ENCODE measurements around the gene SLC45A2. TPM values are rescaled to one million over a fixed set of nuclear protein-coding genes. Genes with fewer than 3 reads are reported as not detected.

SLC45A2 gene
- total and polyA plus RNA-seq, 9 of the 15 experiments (the other 6 are each of a cell fraction or from before 2014, with no cell fraction given): 0.03 to 0.29 (median 0.14) TPM; not detected in 4

DNA sequence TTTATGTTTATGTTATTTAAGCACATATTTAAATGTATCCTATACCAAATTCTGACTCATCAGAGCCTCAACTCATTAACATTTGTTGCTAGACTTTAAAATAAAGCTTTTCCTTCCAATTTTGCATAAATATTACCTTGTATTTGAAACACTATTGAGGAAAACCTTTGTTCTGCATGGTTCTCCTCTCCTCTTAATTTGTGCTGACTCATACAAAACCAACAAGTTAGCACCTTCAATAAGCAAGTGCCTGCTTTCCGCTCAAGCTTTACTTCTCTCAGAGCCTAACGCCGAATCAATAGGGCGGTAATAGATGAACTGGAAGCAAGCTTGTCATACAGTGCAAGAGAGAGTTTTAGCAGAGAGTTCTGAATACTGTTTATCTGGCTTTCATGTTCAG lies 15.5 kb upstream of the SLC45A2 start:
- H3K4me3 ChIP-seq: no peak overlapping the region
- H3K4me2 ChIP-seq (ENCODE audit: insufficient read depth, low read length): no peak overlapping the region
- no peaks in the 10 kb centered on the region for H3K4me1 ChIP-seq (replicated peaks in 1 of 2; ENCODE audit: control insufficient read depth in 2 of 2, insufficient read depth in 2 of 2, low read length in 2 of 2)
- intact Hi-C loops (cut with micrococcal nuclease) (loop anchor here (5.0 kb wide), 1 partner anchor 452 kb away; no protein-coding TSS in a partner anchor), in situ Hi-C loops (cut with MboI) (loop anchor here (10.0 kb wide), 1 partner anchor 445 kb away; no protein-coding TSS in a partner anchor)
- H3K9ac ChIP-seq (ENCODE audit: insufficient read depth in 1 of 2, low read depth in 2 of 2, low read length in 2 of 2): no peak overlapping the region
- BruUV-seq (replicated peaks): no TSS peak
- H2AFZ ChIP-seq (ENCODE audit: low read depth, low read length): no peak overlapping the region
- FAIRE-seq (no peak), ATAC-seq (no peak), DNase-seq (ENCODE audit: extremely low read depth in 1 of 4, low spot score in 3 of 4) (no peak)
- H3K27ac ChIP-seq (ENCODE audit: extremely low read depth, low read depth, low read length): no peak overlapping the region
- no peaks in the 10 kb centered on the region for H3K9me3 ChIP-seq (replicated peaks; ENCODE audit: control insufficient read depth, insufficient read depth, low read depth, low read length)
- H3K9me1 ChIP-seq (ENCODE audit: control insufficient read depth, insufficient read depth, low read length): no peaks in the 10 kb centered on the region
- H4K20me1 ChIP-seq (replicated peaks; ENCODE audit: control insufficient read depth, insufficient read depth, low read length): no peaks in the 10 kb centered on the region
- WGBS (ENCODE audit: insufficient coverage, low coverage, missing lambda C conversion rate): 81% methylated on average over 4 of the region's 4 CpGs
- no peaks in the 10 kb centered on the region for H3K79me2 ChIP-seq (ENCODE audit: control insufficient read depth, insufficient read depth, low read length)
- no peaks in the 10 kb centered on the region for H3K36me3 ChIP-seq (ENCODE audit: control insufficient read depth, insufficient read depth, low read length)
- no peaks in the 10 kb centered on the region for H3K27me3 ChIP-seq (ENCODE audit: control insufficient read depth in 2 of 2, insufficient read depth in 2 of 2, low read length in 2 of 2)
- POLR2A ChIA-PET: interaction anchor here (0.7 kb wide), 1 partner anchor 24 kb away, joined by 3 read pairs; no protein-coding TSS in a partner anchor
- CTCF ChIA-PET (ENCODE audit: low intra/inter-chr PET ratio): no interaction called here
- TF ChIP-seq, protein P1, sequence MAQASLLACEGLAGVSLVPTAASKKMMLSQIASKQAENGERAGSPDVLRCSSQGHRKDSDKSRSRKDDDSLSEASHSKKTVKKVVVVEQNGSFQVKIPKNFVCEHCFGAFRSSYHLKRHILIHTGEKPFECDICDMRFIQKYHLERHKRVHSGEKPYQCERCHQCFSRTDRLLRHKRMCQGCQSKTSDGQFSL (CRISPR knock-in tag; IDR thresholded peaks at IDR 0.05): no peak
- TF ChIP-seq, protein P1 (tag; IDR thresholded peaks at IDR 0.05): no peak
- TF ChIP-seq GABPB1 (CRISPR knock-in tag; IDR thresholded peaks at IDR 0.05) (no peak), POLR2G (IDR thresholded peaks at IDR 0.05; ENCODE audit: low read depth, low read length) (no peak), ZBTB40 (IDR thresholded peaks at IDR 0.05) (no peak), ZBTB40 (CRISPR knock-in tag; IDR thresholded peaks at IDR 0.05) (no peak), ZNF316 (IDR thresholded peaks at IDR 0.05) (peak; percentile 96), PHB (CRISPR knock-in tag; IDR thresholded peaks at IDR 0.05) (no peak), MAFG (tag; conservative IDR thresholded peaks at IDR 0.05) (peak; percentile 91), NFE2 (IDR thresholded peaks at IDR 0.05; ENCODE audit: low read depth) (peak; percentile 60), MAFK (IDR thresholded peaks at IDR 0.05; ENCODE audit: low read length) (peak; percentile 96), ZC3H11A (IDR thresholded peaks at IDR 0.05; ENCODE audit: low read depth, low read length) (no peak), GABPB2 (CRISPR knock-in tag; conservative IDR thresholded peaks at IDR 0.05) (no peak), ZNF140 (CRISPR knock-in tag; IDR thresholded peaks at IDR 0.05) (no peak), PHTF2 (CRISPR knock-in tag; IDR thresholded peaks at IDR 0.05) (no peak), RB1 (IDR thresholded peaks at IDR 0.05; ENCODE audit: low read depth) (no peak), ZNF239 (CRISPR knock-in tag; IDR thresholded peaks at IDR 0.05) (no peak)

Measured in K562 (cell line).